ENCODE results near the gene CORO2B. TPM values are rescaled to one million over a fixed set of nuclear protein-coding genes. Genes with fewer than 3 reads are reported as not detected.
A peak's percentile ranks its signal among the peaks of the same experiment; 100 is the strongest.

CORO2B gene
- total RNA-seq, 2 donors from 2014 or later = 1.0 to 4.0 TPM

DNA sequence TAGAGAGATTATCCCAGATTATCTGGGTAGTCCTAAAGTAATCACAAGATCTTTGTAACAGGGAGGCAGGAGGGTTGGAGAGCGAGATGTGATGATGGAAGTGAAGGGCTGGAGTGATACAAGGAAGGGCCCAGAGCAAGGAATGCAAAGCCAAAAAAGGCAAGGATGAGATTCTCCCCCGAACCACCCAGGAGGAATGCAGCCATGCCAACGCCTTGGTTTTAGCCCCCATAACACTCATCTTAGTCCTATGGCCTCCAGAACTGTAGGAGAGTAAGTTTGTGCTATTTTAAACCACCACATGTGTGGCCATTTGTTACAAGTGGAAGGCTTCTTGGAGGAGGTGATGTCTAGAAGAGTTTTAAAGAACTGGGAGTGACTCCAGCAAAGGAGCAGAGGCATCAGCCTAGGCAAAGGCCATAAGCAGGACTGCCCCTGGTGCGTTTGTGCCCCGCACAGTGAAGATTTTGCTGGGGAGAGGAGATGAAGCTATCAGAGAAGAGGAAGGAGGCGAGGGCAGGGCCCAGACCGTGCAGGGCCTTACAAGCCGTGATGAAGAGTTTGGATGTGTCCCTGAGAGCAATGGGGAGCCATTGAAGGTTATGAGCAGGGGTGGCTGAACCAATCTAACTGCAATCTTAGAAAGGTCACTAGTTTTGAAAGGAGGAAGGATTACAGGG is 25.3 kb upstream of the CORO2B start:
- peaks cover 0 to 5% of the 10 kb centered on the region in 2 donors for H3K27me3 ChIP-seq
- H3K27ac ChIP-seq = no peak overlapping the region
- no peaks in the 10 kb centered on the region for H3K9me3 ChIP-seq
- ATAC-seq (no peak), DNase-seq (no peak)
- H3K4me3 ChIP-seq = no peak overlapping the region
- H3K4me1 ChIP-seq = no peaks in the 10 kb centered on the region
- intact Hi-C loops (cut with DNase I) = loop anchor here (5.0 to 10.0 kb wide), 3 partner anchors 119 to 319 kb away; no protein-coding TSS in a partner anchor
- TF ChIP-seq POLR2A (IDR thresholded peaks at IDR 0.05) = no peak
- TF ChIP-seq, protein P1, sequence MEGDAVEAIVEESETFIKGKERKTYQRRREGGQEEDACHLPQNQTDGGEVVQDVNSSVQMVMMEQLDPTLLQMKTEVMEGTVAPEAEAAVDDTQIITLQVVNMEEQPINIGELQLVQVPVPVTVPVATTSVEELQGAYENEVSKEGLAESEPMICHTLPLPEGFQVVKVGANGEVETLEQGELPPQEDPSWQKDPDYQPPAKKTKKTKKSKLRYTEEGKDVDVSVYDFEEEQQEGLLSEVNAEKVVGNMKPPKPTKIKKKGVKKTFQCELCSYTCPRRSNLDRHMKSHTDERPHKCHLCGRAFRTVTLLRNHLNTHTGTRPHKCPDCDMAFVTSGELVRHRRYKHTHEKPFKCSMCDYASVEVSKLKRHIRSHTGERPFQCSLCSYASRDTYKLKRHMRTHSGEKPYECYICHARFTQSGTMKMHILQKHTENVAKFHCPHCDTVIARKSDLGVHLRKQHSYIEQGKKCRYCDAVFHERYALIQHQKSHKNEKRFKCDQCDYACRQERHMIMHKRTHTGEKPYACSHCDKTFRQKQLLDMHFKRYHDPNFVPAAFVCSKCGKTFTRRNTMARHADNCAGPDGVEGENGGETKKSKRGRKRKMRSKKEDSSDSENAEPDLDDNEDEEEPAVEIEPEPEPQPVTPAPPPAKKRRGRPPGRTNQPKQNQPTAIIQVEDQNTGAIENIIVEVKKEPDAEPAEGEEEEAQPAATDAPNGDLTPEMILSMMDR (IDR thresholded peaks at IDR 0.05) = no peak
- WGBS, 2 donors = 57 to 59% methylated on average over 8 of the region's 8 CpGs
- no peaks in the 10 kb centered on the region for H3K36me3 ChIP-seq (replicated peaks in 1 of 2; ENCODE audit: insufficient read depth in 1 of 2, low read depth in 2 of 2)

GRCh38 chr15:68553994-68554720 is 24.6 kb upstream of the CORO2B start:
- peaks cover 0 to 10% of the 10 kb centered on the region in 2 donors for H3K27me3 ChIP-seq
- peaks cover 4% of the 10 kb centered on the region for H3K4me1 ChIP-seq
- no peak overlapping the region for H3K4me3 ChIP-seq
- DNase-seq (peak; percentile 62 to 72 (median 68)), ATAC-seq (no peak)
- H3K27ac ChIP-seq = no peak overlapping the region
- TF ChIP-seq POLR2A (IDR thresholded peaks at IDR 0.05) = no peak
- TF ChIP-seq, protein P1 (IDR thresholded peaks at IDR 0.05) = peak; percentile 51 to 69 (median 59)
- H3K36me3 ChIP-seq (replicated peaks in 1 of 2; ENCODE audit: insufficient read depth in 1 of 2, low read depth in 2 of 2) = no peaks in the 10 kb centered on the region
- H3K9me3 ChIP-seq = no peaks in the 10 kb centered on the region
- intact Hi-C loops (cut with DNase I) = loop anchor here (5.0 to 10.0 kb wide), 3 partner anchors 118 to 318 kb away; no protein-coding TSS in a partner anchor
- 33 to 35% methylated on average over 10 of the region's 10 CpGs for WGBS, 2 donors

GRCh38 chr15:68554721-68555678 is 23.8 kb upstream of the CORO2B start:
- Histone ChIP-seq H3K27ac (no peak overlapping the region), H3K27me3 (peaks cover 0 to 10% of the 10 kb centered on the region in 2 donors), H3K36me3 (replicated peaks in 1 of 2; ENCODE audit: insufficient read depth in 1 of 2, low read depth in 2 of 2) (no peaks in the 10 kb centered on the region), H3K4me3 (no peak overlapping the region), H3K9me3 (no peaks in the 10 kb centered on the region), H3K4me1 (peaks cover 11% of the 10 kb centered on the region)
- ATAC-seq (no peak), DNase-seq (no peak)
- no peak for TF ChIP-seq POLR2A (IDR thresholded peaks at IDR 0.05)
- TF ChIP-seq, protein P1 (IDR thresholded peaks at IDR 0.05) = no peak
- 61 to 85% methylated on average over 2 to 10 of the region's 10 CpGs for WGBS, 2 donors
- intact Hi-C loops (cut with DNase I) = loop anchor here (5.0 to 10.0 kb wide), 3 partner anchors 117 to 317 kb away; no protein-coding TSS in a partner anchor

DNA sequence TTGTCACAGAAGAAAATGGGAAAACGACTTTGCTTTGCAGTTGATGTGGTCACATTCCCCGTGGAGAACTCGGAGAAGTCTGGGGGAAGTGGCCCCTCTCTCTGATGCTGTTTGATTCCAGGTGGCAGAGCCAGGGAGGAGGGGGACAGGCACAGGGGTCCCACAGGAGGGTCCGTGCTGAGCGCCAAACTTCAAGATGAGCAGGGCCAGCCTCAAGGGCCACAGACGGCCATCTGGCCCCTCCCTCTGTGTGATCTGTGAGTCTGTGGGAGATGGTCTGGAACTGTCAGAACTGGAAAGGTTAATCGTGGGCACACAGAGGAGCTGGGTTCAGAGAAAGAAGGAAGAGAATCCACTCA is 23.1 kb upstream of the CORO2B start:
- WGBS, 2 donors = 65% methylated on average over 6 to 7 of the region's 7 CpGs
- intact Hi-C loops (cut with DNase I) = loop anchor here (10.0 kb wide), 1 partner anchor 251 kb away; no protein-coding TSS in a partner anchor
- no peak for TF ChIP-seq POLR2A (IDR thresholded peaks at IDR 0.05)
- TF ChIP-seq, protein P1 (IDR thresholded peaks at IDR 0.05) = no peak
- ATAC-seq (no peak), DNase-seq (no peak)
- H3K9me3 ChIP-seq = no peaks in the 10 kb centered on the region
- peaks cover 12% of the 10 kb centered on the region for H3K4me1 ChIP-seq
- H3K4me3 ChIP-seq = no peak overlapping the region
- no peak overlapping the region for H3K27ac ChIP-seq
- no peaks in the 10 kb centered on the region for H3K36me3 ChIP-seq (replicated peaks in 1 of 2; ENCODE audit: insufficient read depth in 1 of 2, low read depth in 2 of 2)
- peaks cover 0 to 8% of the 10 kb centered on the region in 2 donors for H3K27me3 ChIP-seq
